HFFc6 (cell line): ENCODE results near the gene THBD. TPM values are rescaled to one million over a fixed set of nuclear protein-coding genes. Genes with fewer than 3 reads are reported as not detected.

Experiments
- DNase-seq: peaks from one replicate; pipeline ENCODE4 v3.0.0-alpha.2; 2018
- H3K27ac Mint-ChIP-seq: 2 replicates; pipeline ENCODE4 v1.8.0; 2020; ENCODE audit warnings: mild to moderate bottlenecking, mixed read lengths
- H3K27me3 Mint-ChIP-seq: 2 replicates; pipeline ENCODE4 v1.8.0; 2021; ENCODE audit warnings: mild to moderate bottlenecking, moderate library complexity, mixed read lengths; ENCODE audit not compliant: insufficient read depth
- H3K36me3 Mint-ChIP-seq: 2 replicates; pipeline ENCODE4 v1.8.0; 2021; ENCODE audit warnings: low read depth, mixed read lengths
- H3K4me1 Mint-ChIP-seq: 2 replicates; pipeline ENCODE4 v1.8.0; 2020; ENCODE audit warnings: low read depth, mixed read lengths
- H3K4me3 Mint-ChIP-seq: 2 replicates; pipeline ENCODE4 v1.8.0; 2020; ENCODE audit warnings: mild to moderate bottlenecking, moderate library complexity, mixed read lengths
- H3K9me3 Mint-ChIP-seq: 2 replicates; pipeline ENCODE4 v1.8.0; 2020; ENCODE audit warnings: mild to moderate bottlenecking, mixed read lengths
- total RNA-seq, 6 experiments: library from RNA; stranded (reverse); fragmentation: NEBNext Ultra II Directional; extraction: Animal tissue kit (Norgen Biotek cat#: 25700); gene quantifications; 2 replicates in 1 of 6; 3 replicates in 5 of 6; pipeline ENCODE4 v1.2.3, GENCODE V29; 2021
- TF ChIP-seq, protein P1 (sequence below): fragments of 200-600 bp; sonication (generic); IDR thresholded peaks from 2 replicates; pipeline ENCODE4 v1.5.0; 2021; ENCODE audit warnings: antibody characterized with exemption, mild to moderate bottlenecking

Gene THBD
- total RNA-seq, 6 experiments from 2014 or later = 0.05 to 0.11 (median 0.09) TPM

DNA sequence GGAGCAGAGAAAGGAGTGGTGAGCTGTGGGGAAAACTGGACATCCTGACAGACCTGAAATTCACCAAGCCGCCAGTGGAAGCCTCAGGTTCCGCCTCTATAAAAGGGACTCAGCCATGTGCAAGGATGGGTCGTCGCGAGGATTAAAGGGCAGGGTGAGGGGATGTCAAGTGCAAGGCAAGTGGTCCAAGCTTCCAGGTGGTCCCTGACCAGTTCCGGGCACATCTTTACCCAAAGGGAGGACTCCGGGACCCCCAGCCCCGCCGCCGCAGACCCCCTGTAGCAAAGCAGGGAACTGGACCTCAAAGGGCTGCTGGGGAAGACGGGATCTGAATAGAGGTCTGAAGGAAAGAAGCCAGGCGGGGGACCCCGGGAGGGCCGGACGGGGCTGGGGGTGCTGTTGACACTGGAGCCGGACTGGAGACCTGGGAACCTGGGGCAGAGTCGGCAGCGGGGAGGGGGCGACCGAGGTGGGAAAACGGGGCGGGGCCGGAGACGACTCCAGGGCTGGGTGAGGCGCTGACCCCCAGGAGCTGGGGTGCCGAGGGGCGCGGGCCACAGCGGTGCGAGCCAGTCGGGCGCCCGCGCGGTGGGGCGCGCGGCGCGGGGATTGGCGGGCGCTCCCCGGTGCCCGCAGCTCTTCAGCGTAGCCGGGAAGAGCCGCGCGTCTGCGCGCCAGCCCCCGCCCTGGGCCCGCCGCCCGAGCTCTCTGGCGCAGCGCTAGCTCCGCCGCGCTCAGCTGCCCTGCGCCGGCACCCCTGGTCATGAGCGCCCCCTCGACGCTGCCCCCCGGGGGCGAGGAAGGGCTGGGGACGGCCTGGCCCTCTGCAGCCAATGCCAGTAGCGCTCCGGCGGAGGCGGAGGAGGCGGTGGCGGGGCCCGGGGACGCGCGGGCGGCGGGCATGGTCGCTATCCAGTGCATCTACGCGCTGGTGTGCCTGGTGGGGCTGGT lies 14.5 kb downstream of the THBD start, which contains the start of gene SSTR4:
Gene SSTR4 (plus strand): TSS at position 592 of the 951 bp plus-strand sequence. CDS start 172 bp downstream, at position 764.
- Mint-ChIP-seq H3K27me3 (peaks cover 27% of the 10 kb centered on the region), H3K4me3 (no peak within 1 kb of the TSS)

DNA sequence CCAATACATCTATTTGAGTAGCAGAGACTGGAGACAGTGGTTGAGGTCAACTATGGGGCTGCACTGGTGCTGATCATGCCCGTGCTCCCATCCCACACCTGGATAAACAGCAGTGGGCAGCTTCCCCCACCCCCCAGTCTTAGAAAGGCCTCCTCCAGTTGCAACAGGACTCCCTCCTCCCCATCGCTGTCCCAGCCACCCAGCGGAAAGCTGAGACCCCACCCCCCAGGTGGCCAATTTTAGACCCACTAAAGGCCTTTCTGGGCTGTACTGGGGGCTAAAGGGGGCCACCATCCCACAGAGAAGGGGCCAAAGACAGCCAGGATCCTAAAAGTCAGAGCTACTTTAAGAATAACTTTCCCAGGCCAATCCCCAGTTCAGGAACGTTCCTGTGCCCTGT lies 15.6 kb downstream of the THBD start:
- peaks cover 3% of the 10 kb centered on the region; the same call in 1 of the 2 replicates for H3K9me3 Mint-ChIP-seq
- TF ChIP-seq, protein P1, sequence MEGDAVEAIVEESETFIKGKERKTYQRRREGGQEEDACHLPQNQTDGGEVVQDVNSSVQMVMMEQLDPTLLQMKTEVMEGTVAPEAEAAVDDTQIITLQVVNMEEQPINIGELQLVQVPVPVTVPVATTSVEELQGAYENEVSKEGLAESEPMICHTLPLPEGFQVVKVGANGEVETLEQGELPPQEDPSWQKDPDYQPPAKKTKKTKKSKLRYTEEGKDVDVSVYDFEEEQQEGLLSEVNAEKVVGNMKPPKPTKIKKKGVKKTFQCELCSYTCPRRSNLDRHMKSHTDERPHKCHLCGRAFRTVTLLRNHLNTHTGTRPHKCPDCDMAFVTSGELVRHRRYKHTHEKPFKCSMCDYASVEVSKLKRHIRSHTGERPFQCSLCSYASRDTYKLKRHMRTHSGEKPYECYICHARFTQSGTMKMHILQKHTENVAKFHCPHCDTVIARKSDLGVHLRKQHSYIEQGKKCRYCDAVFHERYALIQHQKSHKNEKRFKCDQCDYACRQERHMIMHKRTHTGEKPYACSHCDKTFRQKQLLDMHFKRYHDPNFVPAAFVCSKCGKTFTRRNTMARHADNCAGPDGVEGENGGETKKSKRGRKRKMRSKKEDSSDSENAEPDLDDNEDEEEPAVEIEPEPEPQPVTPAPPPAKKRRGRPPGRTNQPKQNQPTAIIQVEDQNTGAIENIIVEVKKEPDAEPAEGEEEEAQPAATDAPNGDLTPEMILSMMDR = no peak
- H3K27ac Mint-ChIP-seq = no peak overlapping the region
- peaks cover 20% of the 10 kb centered on the region for H3K27me3 Mint-ChIP-seq
- H3K36me3 Mint-ChIP-seq = no peaks in the 10 kb centered on the region; the same call in 1 of the 2 replicates
- no peak for DNase-seq
- H3K4me1 Mint-ChIP-seq = no peaks in the 10 kb centered on the region
- no peak overlapping the region for H3K4me3 Mint-ChIP-seq

More for the DNA sequence above, 14.5 kb downstream of the THBD start, which contains the start of gene SSTR4:
- DNase-seq = no peak
- H3K27ac Mint-ChIP-seq = no peak within 1 kb of the TSS
- peaks cover 3% of the 10 kb centered on the region; the same call in 1 of the 2 replicates for H3K9me3 Mint-ChIP-seq
- TF ChIP-seq, protein P1 = no peak
- no peaks in the 10 kb centered on the region; the same call in 1 of the 2 replicates for H3K36me3 Mint-ChIP-seq
- no peaks in the 10 kb centered on the region for H3K4me1 Mint-ChIP-seq

DNA sequence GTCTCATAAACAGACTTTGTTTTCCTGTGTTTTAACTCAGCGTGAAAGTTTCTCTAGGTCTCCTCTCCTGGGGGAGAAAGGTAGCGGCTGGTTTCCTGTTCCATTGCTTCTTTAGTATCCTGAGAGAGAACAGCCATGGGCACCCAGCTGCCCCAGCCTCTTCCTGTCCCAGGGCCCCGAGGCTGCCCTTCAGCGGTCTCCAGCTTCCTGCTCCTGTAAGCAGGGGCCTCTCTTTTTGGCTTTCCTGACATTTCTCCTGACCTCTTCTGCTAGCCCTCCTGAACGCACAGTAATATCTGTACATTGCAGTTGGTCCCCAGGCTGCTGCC lies 16.8 kb downstream of the THBD start:
- TF ChIP-seq, protein P1 = no peak
- H3K9me3 Mint-ChIP-seq = peaks cover 3% of the 10 kb centered on the region; the same call in 1 of the 2 replicates
- peaks cover 16% of the 10 kb centered on the region for H3K27me3 Mint-ChIP-seq
- H3K36me3 Mint-ChIP-seq = no peaks in the 10 kb centered on the region; the same call in 1 of the 2 replicates
- no peak for DNase-seq
- no peaks in the 10 kb centered on the region for H3K4me1 Mint-ChIP-seq
- no peak overlapping the region for H3K4me3 Mint-ChIP-seq
- no peak overlapping the region for H3K27ac Mint-ChIP-seq

DNA sequence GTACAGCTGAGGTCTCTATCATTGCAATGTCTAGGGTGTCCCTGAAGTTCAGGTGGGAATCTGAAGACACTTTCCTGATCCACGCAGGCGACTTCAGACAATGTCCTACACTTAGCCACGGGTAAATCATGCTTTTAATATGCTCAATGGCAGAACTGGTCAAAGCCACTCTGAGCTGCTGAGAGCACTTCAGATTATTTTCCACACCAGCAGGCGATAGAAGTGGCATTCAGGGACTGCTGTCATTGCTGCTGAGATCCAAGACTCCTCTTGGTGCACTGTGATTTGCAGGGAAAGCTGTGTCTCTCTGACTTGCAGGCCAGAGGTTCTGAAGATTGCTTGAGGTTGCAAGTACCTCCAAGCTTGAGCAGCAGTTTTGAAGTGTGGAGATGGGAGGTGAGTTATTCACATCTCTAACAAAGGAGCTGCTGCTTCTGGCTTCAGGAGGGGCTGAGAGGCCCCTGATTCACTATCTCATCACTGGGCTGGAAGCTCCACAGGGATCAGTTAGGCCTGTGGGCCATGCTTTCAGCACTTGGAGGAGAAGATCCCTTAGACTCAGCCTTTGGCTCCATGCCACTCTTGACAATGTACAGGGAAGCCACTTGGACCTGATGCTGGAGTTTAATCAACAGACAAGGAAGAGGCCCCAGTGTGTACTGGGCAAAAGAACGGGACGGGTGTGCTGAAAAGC lies 17.3 kb downstream of the THBD start:
- Mint-ChIP-seq H3K27me3 (peaks cover 13% of the 10 kb centered on the region), H3K9me3 (peaks cover 3% of the 10 kb centered on the region; the same call in 1 of the 2 replicates), H3K36me3 (no peaks in the 10 kb centered on the region; the same call in 1 of the 2 replicates), H3K4me1 (no peaks in the 10 kb centered on the region), H3K4me3 (no peak overlapping the region), H3K27ac (no peak overlapping the region)
- DNase-seq = no peak
- TF ChIP-seq, protein P1 = no peak

DNA sequence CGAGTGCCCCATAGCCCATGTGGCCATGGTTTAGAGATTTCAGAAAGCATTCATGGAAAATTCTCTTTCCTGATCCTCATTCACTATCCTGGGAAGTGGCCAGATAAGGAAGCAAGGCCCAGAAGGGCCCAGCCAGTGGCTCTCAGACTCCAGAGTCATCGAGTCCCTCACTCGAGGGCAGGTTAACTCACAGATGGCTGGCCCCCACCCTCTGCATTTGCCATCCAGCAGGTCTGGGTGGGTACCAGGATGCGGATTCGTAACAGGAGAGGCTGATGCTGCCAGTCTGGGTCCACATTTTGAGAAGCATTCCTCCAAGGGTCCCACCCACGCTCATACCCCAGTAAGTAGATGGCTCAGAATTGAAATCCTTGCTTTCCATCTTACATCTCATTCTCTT lies 18.1 kb downstream of the THBD start:
- Mint-ChIP-seq H3K9me3 (no peaks in the 10 kb centered on the region), H3K36me3 (no peaks in the 10 kb centered on the region; the same call in 1 of the 2 replicates), H3K4me3 (no peak overlapping the region), H3K27ac (no peak overlapping the region), H3K4me1 (no peaks in the 10 kb centered on the region), H3K27me3 (peaks cover 13% of the 10 kb centered on the region)
- DNase-seq = no peak
- TF ChIP-seq, protein P1 = no peak
